GM12801 (cell line): Measurements from ENCODE around the gene MTCL1.

Experiments
- TF ChIP-seq, protein P1 (sequence below): IDR thresholded peaks from one replicate; pipeline ENCODE4 v1.5.1; 2011; ENCODE audit warnings: control low read depth; ENCODE audit not compliant: insufficient read length; ENCODE audit errors: extremely low read depth

The MTCL1 gene

DNA sequence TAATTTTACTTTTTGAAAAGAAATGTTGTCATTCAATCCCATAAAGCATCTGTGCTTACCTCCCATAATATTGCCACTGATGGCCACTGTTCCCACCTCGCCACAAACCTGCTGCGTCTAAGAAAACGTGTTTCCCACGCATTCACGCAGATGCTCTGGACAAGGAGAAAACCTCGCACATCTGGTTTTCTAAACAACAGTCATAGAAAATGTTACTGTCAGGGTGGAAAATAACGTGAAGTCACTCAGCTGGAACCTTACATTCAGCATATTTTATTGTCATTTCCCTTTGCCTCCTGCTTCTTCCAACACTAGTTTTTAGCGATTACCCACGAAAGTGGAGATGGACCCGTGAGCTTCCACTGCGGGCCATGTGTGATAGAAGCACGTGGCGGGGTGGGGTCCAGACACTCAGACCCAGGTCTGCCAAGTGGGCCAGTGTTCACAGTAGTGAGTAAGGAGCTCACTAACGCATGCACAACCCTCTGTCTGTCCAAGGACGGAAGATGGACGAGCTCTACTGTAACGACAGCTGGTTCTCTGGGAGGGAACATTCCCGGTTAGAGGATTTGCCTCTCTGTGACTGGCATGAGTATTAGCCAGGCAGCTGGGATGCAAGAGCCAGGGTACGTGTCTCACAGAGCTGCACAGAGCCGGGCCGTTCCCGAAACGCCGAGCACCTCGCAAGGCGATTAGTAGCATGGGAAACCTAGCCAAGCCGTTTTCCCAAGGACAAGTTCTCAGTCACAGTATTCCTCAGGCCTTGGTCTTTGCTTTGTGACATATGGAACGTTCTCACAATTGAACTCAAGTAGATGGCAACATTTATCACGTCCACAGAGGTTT is 94.5 kb downstream of the MTCL1 start:
- TF ChIP-seq, protein P1, sequence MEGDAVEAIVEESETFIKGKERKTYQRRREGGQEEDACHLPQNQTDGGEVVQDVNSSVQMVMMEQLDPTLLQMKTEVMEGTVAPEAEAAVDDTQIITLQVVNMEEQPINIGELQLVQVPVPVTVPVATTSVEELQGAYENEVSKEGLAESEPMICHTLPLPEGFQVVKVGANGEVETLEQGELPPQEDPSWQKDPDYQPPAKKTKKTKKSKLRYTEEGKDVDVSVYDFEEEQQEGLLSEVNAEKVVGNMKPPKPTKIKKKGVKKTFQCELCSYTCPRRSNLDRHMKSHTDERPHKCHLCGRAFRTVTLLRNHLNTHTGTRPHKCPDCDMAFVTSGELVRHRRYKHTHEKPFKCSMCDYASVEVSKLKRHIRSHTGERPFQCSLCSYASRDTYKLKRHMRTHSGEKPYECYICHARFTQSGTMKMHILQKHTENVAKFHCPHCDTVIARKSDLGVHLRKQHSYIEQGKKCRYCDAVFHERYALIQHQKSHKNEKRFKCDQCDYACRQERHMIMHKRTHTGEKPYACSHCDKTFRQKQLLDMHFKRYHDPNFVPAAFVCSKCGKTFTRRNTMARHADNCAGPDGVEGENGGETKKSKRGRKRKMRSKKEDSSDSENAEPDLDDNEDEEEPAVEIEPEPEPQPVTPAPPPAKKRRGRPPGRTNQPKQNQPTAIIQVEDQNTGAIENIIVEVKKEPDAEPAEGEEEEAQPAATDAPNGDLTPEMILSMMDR: no peak

DNA sequence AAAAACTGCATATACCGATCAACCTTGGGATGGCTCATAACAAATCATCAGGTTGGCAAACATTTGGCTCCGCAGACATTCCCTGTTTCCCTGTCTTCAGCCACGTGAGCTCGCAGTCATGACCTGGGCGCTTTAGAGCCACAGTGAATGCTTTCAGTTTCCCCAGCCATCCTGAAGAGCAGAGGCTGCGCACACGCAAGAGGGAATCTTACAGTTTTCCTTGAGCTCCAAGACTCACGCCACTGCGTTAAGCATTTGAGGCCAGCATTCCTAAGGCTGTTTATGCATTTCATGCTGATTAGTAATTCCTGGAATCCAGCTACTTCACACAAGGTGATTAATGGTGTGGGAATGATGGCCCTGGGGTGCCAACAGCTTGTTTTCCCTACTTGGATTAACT is 95.1 kb downstream of the MTCL1 start:
- TF ChIP-seq, protein P1: no peak

DNA sequence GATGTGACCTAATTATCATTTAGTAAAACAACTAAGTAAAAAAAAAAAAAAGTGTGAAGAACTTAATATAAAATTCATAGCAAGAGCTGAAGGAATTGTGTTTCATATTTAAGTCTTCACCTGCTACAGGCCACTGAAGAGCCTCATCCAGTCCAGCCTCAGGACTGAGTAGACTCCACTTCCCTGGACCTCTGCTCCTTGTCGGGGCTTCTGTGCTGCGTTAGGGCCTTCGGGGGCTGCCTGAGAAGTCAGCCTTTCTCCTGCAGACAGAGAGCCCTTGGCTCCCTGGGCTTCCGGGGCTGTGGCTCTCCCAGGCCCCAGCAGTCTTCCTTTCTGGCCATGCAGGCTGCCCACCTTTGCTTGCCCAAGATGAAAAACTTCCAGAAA is 95.5 kb downstream of the MTCL1 start:
- TF ChIP-seq, protein P1: no peak

DNA sequence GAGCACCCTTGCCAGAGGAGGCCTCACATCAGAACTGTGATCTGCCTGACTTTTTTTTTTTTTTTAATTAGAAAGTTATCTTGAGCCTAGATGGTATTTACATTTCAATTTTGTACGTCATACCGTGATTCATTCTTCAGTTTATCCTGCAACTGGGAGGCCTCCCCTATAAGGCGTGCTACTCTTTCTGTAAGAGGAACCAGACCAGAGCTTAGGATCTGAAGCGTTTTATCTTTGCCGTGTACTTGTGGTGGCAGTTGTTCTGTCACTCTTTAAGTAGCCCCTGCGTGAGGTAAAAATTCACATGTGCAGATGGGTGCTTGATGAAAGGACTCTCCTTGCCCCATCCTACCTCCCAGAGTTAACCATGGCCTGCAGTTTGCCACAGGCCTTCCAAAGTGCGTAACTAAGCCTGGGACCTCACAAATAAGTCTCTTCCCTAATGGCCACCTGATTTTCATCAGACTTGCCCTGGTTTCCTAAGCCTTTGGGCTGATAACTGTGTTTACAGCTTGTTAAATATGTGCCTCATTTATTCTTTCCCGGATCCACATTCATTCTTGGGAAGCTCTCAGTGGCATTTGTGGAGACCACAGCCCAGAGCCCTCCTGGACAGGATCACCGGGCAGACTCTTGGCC is 96.0 kb downstream of the MTCL1 start:
- TF ChIP-seq, protein P1: no peak

DNA sequence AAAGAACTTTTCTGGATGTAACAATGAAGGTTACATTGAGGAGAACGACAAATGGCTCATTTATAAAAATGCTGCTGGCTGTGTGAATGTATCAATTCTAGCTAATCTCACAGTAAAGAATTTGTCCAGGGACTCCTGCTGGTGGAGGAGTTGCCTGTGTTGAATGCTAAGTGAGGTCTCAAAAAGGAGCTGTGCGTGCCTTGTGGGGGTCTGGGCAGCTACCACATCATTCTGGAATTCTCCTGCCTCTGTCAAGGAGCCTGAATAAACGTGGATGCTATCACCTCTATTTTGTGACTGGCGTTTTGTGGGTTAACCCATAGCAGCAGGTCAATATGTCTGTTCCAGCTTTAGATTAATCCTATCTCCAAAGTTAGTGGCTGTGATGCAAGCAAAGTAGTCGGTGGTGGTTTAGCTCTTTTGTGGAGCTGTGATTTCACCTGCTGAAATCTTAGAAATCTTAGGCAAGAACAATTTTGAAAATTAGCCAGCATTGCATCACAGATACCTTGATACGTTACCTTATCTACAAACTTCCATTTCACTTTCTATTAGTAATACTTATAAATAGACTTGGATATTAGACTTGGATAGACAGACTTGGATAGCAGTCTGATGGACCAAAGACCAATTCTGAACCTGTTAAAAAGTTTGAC is 96.8 kb downstream of the MTCL1 start:
- TF ChIP-seq, protein P1: no peak

DNA sequence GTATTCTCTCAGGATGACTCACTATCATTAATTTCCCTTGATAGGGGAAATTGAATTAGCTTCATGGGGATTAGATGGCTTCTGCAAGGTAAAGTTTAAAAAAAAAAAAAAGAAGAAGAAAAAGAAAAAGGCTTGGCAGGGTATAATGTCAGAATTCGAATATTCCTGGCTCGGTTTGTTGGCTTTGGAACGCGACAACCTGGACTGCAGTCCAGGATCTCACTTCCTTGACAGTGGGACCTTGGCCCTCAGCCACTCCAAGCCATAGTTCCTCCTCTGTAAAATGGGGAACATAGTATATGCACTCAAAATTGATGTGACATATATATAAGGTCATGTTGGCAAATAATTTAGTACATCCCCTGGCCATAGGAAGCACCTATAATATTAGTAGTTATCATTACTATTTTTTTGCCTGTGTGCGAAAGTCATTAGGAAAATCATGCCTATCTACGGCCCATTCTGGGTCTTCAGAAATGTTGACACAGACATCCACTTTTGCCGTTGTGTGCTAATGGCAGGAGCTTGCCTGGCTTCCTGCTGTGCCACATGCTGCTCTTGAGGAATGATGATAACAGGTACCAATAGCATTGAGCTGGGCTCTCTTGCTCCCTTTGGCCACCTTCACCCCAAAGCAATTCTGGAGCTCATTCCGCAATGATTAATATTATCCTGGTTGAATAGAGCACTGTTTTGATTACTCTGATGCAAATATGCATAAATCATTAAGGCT is 97.9 kb downstream of the MTCL1 start:
- TF ChIP-seq, protein P1: no peak

DNA sequence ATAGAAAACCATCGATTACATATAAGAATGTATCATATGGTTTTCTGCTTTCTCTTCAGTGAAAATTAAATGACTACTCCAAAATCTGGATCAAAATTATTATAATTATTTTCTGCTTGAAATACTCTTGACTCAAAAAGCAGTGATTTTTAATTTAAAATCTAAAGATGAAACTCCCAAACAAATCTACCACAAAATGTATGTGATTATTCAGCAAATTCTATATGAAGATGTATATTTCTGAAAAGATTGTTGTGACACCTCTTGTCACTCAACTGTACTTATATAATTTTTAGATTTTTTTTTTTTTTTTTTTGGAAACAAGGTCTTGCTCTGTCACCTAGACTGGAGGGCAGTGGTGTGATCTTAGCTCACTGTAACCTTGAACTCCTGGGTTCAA is 98.6 kb downstream of the MTCL1 start:
- TF ChIP-seq, protein P1: no peak
